OCI-LY3 (cell line): Measurements from ENCODE around the gene CCDC191.

Experiments used
- CTCF ChIP-seq: fragments of 200-600, 300-600 bp; sonication (generic); IDR thresholded peaks from 2 replicates; pipeline ENCODE4 v1.5.1; 2014; ENCODE audit warnings: antibody characterized with exemption, low read length, low read depth
- EZH2phosphoT487 ChIP-seq: fragments of 200-600 bp; shearing (Covaris generic); IDR thresholded peaks from 2 replicates; pipeline ENCODE4 v1.6.1; 2018; ENCODE audit warnings: antibody characterized with exemption, mixed run types, low read depth

GRCh38 chr3:114076711-114077110, 20.4 kb upstream of the CCDC191 start:
- TF ChIP-seq CTCF (no peak), EZH2phosphoT487 (no peak)
